H1 (cell line): ENCODE measurements around the gene GAPDHS.

ENCODE experiments used
- BRCA1 ChIP-seq: IDR thresholded peaks from 2 replicates; pipeline ENCODE4 v1.6.1; 2012; ENCODE audit warnings: low read depth, low read length, improper control_type of control experiment
- CTCF ChIP-seq, 3 experiments: IDR thresholded peaks; 1 replicate in 2 of 3; 2 replicates in 1 of 3; pipeline versions ENCODE4 v1.5.1 to v1.6.1; 2011; ENCODE audit warnings: low read length in 3 of 3, mild to moderate bottlenecking in 3 of 3, inconsistent platforms in 2 of 3, low read depth in 1 of 3, moderate library complexity in 1 of 3; ENCODE audit not compliant: insufficient read depth in 1 of 3; ENCODE audit errors: control extremely low read depth in 1 of 3
- EGR1 ChIP-seq: IDR thresholded peaks from 2 replicates; pipeline ENCODE4 v1.6.1; 2011; ENCODE audit warnings: low read depth, low read length, borderline replicate concordance
- EZH2 ChIP-seq: fragments of 200-600 bp; sonication (generic); IDR thresholded peaks from 2 replicates; pipeline ENCODE4 v1.7.1; 2012; ENCODE audit warnings: low read depth, mild to moderate bottlenecking, moderate library complexity, low read length, inconsistent platforms; ENCODE audit not compliant: severe bottlenecking
- NRF1 ChIP-seq: IDR thresholded peaks from 2 replicates; pipeline ENCODE4 v1.6.1; 2011; ENCODE audit warnings: mild to moderate bottlenecking, low read depth, low read length, improper control_type of control experiment
- POLR2A ChIP-seq, 2 experiments: IDR thresholded peaks; 1 replicate in 1 of 2; 2 replicates in 1 of 2; pipeline ENCODE4 v1.6.1; 2011; ENCODE audit warnings: low read depth in 2 of 2, low read length in 2 of 2, mild to moderate bottlenecking in 2 of 2; ENCODE audit errors: control extremely low read depth in 1 of 2
- POLR2AphosphoS5 ChIP-seq: IDR thresholded peaks from 2 replicates; pipeline ENCODE4 v1.6.1; 2011; ENCODE audit warnings: low read depth, low read length
- SIX5 ChIP-seq: IDR thresholded peaks from 2 replicates; pipeline ENCODE4 v1.6.1; 2011; ENCODE audit warnings: mild to moderate bottlenecking, low read depth, low read length

- TF ChIP-seq EGR1 (no peak), SIX5 (no peak), NRF1 (no peak), POLR2AphosphoS5 (no peak), CTCF (IDR thresholded peaks at IDR 0.05; ENCODE audit: control extremely low read depth in 1 of 3, insufficient read depth in 1 of 3, low read depth in 1 of 3, low read length in 3 of 3) (no peak), BRCA1 (no peak), POLR2A (IDR thresholded peaks at IDR 0.05; ENCODE audit: control extremely low read depth in 1 of 2, low read depth in 2 of 2, low read length in 2 of 2) (no peak), EZH2 (no peak)
Observed at GRCh38 chr19:35512831-35513627, 20.2 kb upstream of the GAPDHS start.
